Gastrocnemius medialis (tissue), 4 donors: ENCODE data around the gene FXR2.

Experiments used
- POLR2A ChIP-seq, 2 donors: fragments of 450-650 bp; IDR thresholded peaks; one replicate each; pipeline ENCODE4 v1.6.1; 2017; ENCODE audit warnings: antibody characterized with exemption in 2 of 2, mild to moderate bottlenecking in 2 of 2, moderate library complexity in 2 of 2
- TF ChIP-seq, protein P1 (sequence below), 5 experiments: fragments of 450-650 bp in 3 of 5; fragments of 200-600 bp in 2 of 5; sonication (generic) in 2 of 5; IDR thresholded peaks in 4 of 5; conservative IDR thresholded peaks in 1 of 5; 1 replicate in 4 of 5; 2 replicates in 1 of 5; pipeline ENCODE4 v1.5.1; 2016 to 2019; ENCODE audit warnings: antibody characterized with exemption in 5 of 5, mild to moderate bottlenecking in 3 of 5, moderate library complexity in 3 of 5

DNA sequence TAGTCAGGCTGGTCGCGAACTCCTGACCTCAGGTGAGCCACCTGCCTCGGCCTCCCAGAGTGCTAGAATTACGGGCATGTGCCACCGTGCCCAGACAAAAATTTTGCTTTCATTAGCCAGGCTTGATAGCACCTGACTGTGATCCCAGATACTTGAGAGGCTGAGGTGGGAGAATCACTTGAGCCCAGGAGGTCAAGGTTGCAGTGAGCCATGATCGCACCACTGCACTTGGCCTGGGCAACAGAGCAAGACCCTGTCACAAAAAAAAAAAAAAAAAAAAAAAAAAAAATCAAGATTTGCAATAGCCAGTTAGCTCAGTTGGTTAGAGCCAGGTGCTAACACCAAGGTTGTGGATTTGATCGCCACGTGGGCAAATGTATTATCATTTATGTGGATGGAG is 6.1 kb upstream of the FXR2 start:
- TF ChIP-seq, protein P1, sequence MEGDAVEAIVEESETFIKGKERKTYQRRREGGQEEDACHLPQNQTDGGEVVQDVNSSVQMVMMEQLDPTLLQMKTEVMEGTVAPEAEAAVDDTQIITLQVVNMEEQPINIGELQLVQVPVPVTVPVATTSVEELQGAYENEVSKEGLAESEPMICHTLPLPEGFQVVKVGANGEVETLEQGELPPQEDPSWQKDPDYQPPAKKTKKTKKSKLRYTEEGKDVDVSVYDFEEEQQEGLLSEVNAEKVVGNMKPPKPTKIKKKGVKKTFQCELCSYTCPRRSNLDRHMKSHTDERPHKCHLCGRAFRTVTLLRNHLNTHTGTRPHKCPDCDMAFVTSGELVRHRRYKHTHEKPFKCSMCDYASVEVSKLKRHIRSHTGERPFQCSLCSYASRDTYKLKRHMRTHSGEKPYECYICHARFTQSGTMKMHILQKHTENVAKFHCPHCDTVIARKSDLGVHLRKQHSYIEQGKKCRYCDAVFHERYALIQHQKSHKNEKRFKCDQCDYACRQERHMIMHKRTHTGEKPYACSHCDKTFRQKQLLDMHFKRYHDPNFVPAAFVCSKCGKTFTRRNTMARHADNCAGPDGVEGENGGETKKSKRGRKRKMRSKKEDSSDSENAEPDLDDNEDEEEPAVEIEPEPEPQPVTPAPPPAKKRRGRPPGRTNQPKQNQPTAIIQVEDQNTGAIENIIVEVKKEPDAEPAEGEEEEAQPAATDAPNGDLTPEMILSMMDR (IDR thresholded peaks at IDR 0.05 in 4 of 5, conservative IDR thresholded peaks at IDR 0.05 in 1 of 5) = no peak
- no peak for TF ChIP-seq POLR2A (IDR thresholded peaks at IDR 0.05)
